Heart left ventricle (tissue), 16 donors: ENCODE results near the gene MSL1. TPM values are rescaled to one million over a fixed set of nuclear protein-coding genes. Genes with fewer than 3 reads are reported as not detected.
A peak's percentile ranks its signal among the peaks of the same experiment; 100 is the strongest.

Experiments used
- ATAC-seq, 4 donors: fragments of 200-7000 bp; cut with Tn5 transposase; one replicate each; pipeline ENCODE4 v1.9.1; 2020 to 2022; ENCODE audit warnings: moderate library complexity in 4 of 4, mild to moderate bottlenecking in 3 of 4, moderate number of reproducible peaks in 1 of 4
- DNase-seq, 5 donors: peaks; one replicate each; pipeline ENCODE4 v3.0.0-alpha.2; 2020
- H3K27ac ChIP-seq, 12 donors: fragments of 200-600 bp; sonication (generic) in 4 of 12; one replicate each; pipeline versions ENCODE4 v1.5.0 to v1.8.0; 2016 to 2022; ENCODE audit warnings: mild to moderate bottlenecking in 2 of 12
- H3K27me3 ChIP-seq, 9 donors: fragments of 200-600 bp; sonication (generic) in 2 of 9; one replicate each; pipeline versions ENCODE4 v1.5.1 to v1.8.0; 2016 to 2022; ENCODE audit warnings: mild to moderate bottlenecking in 3 of 9
- H3K36me3 ChIP-seq, 9 donors: fragments of 200-600 bp; sonication (generic) in 2 of 9; one replicate each; pipeline versions ENCODE4 v1.5.0 to v1.8.0; 2018 to 2022; ENCODE audit warnings: mild to moderate bottlenecking in 2 of 9
- H3K4me1 ChIP-seq, 12 donors: fragments of 200-600 bp; sonication (generic) in 4 of 12; one replicate each; pipeline versions ENCODE4 v1.5.0 to v1.8.0; 2016 to 2022; ENCODE audit warnings: mild to moderate bottlenecking in 3 of 12
- H3K4me3 ChIP-seq, 12 donors: fragments of 200-600 bp; sonication (generic) in 4 of 12; one replicate each; pipeline versions ENCODE4 v1.5.0 to v1.8.0; 2017 to 2022; ENCODE audit warnings: mild to moderate bottlenecking in 9 of 12, moderate library complexity in 4 of 12
- H3K9me3 ChIP-seq, 12 donors: fragments of 200-600 bp; sonication (generic) in 4 of 12; one replicate each; pipeline versions ENCODE4 v1.5.0 to v1.8.0; 2016 to 2022; ENCODE audit warnings: mild to moderate bottlenecking in 1 of 12
- POLR2A ChIP-seq, 2 donors: fragments of 450-650 bp; IDR thresholded peaks; one replicate each; pipeline ENCODE4 v1.6.1; 2017; ENCODE audit warnings: antibody characterized with exemption in 2 of 2, mild to moderate bottlenecking in 2 of 2, moderate library complexity in 2 of 2
- WGBS, 4 donors: extraction: QIAGEN DNeasy Blood & Tissue Kit in 2 of 4; methylation state at CpG; one replicate each; pipeline versions ENCODE4 v1.1.5 to v1.1.7; 2013 to 2018; 5-methylcytosine and 5-hydroxymethylcytosine counted together
- intact Hi-C, 10 donors: fragments of 100-400 bp; cut with DNase I; formaldehyde crosslinking; loops; one replicate each; pipeline versions ENCODE4 v1.11.1 to v1.14.2; 2022
- polyA plus RNA-seq, 2 donors: library from polyadenylated mRNA; stranded (reverse); fragments of 200-250 nt; gene quantifications; one replicate each; pipeline ENCODE4 v1.2.3, GENCODE V29; 2013
- total RNA-seq, 9 donors: library from RNA; depleted of rRNA in 2 of 9; stranded (reverse); fragments of >200 nt in 2 of 9; fragmentation: NEBNext Ultra II Directional in 3 of 9; extraction: Animal tissue kit (Norgen Biotek cat#: 25700) in 3 of 9; gene quantifications; one replicate each; pipeline versions ENCODE4 v1.1.0 to v1.2.4, GENCODE V29; 2016 to 2023
- TF ChIP-seq, protein P1 (sequence below), 12 donors: fragments of 200-600 bp; sonication (generic) in 4 of 12; IDR thresholded peaks; one replicate each; pipeline versions ENCODE4 v1.5.0 to v1.8.0; 2018 to 2022; ENCODE audit warnings: antibody characterized with exemption in 12 of 12, mild to moderate bottlenecking in 5 of 12
- donor health status: ischemic (EF 13 %, LVEDD 7.1; RV severe dilation, severe dysfunction).
- donor health status: healthy with polysubstance abuse.
- donor health status: DM: no; HTN: yes; CAD: no.
- donor health status: DM: no; HTN: no; CAD: no.
- donor health status: ischemic (EF 25% LVEDD 6.9; RV normal size, moderate dysfunction).
- donor health status: ischemic (EF 25% LVEDD 5.7; RV mildly dilated, moderate dysfunction).
- donor health status: healthy.
- donor health status: DM: yes; HTN: yes; CAD: no.
- donor health status: ischemic (EF 35%, LVEDD 5.7; RV mildly dilated, moderate dysfunction).
- donor health status: nonischemic (EF 11% LVEDD 7.7; RV severe dilation, severe dysfunction).
- donor health status: DM: yes; HTN: yes; CAD: no.
- donor health status: PGD.
- donor health status: ischemic (EF 29% LVEDD 5.4; RV normal size, mild dysfunction).
- donor health status: nonischemic (EF 23%, LVEDD 6.1; RV moderate dilation, normal function).

Gene MSL1
- total and polyA plus RNA-seq, 11 donors = 32.0 to 54.7 (median 45.1) TPM

GRCh38 chr17:40108970-40109824 is 12.6 kb upstream of the MSL1 start:
- DNase-seq (peak in 1 of 5 donors; percentile 11), ATAC-seq (no peak)
- H3K4me3 ChIP-seq = peak overlapping the region in 2 of 12 donors; percentile 3 to 32
- H3K36me3 ChIP-seq = no peaks in the 10 kb centered on the region
- H3K9me3 ChIP-seq = no peaks in the 10 kb centered on the region
- H3K27ac ChIP-seq = peak overlapping the region; percentile 46 to 100 (median 95)
- peaks cover 37 to 98% (median 91%) of the 10 kb centered on the region in 12 donors for H3K4me1 ChIP-seq
- TF ChIP-seq, protein P1, sequence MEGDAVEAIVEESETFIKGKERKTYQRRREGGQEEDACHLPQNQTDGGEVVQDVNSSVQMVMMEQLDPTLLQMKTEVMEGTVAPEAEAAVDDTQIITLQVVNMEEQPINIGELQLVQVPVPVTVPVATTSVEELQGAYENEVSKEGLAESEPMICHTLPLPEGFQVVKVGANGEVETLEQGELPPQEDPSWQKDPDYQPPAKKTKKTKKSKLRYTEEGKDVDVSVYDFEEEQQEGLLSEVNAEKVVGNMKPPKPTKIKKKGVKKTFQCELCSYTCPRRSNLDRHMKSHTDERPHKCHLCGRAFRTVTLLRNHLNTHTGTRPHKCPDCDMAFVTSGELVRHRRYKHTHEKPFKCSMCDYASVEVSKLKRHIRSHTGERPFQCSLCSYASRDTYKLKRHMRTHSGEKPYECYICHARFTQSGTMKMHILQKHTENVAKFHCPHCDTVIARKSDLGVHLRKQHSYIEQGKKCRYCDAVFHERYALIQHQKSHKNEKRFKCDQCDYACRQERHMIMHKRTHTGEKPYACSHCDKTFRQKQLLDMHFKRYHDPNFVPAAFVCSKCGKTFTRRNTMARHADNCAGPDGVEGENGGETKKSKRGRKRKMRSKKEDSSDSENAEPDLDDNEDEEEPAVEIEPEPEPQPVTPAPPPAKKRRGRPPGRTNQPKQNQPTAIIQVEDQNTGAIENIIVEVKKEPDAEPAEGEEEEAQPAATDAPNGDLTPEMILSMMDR (IDR thresholded peaks at IDR 0.05) = no peak
- TF ChIP-seq POLR2A (IDR thresholded peaks at IDR 0.05) = no peak
- WGBS, 4 donors = 73 to 86% (median 80%) methylated on average over 9 of the region's 9 CpGs
- intact Hi-C loops = no loop called here
- H3K27me3 ChIP-seq = no peaks in the 10 kb centered on the region

DNA sequence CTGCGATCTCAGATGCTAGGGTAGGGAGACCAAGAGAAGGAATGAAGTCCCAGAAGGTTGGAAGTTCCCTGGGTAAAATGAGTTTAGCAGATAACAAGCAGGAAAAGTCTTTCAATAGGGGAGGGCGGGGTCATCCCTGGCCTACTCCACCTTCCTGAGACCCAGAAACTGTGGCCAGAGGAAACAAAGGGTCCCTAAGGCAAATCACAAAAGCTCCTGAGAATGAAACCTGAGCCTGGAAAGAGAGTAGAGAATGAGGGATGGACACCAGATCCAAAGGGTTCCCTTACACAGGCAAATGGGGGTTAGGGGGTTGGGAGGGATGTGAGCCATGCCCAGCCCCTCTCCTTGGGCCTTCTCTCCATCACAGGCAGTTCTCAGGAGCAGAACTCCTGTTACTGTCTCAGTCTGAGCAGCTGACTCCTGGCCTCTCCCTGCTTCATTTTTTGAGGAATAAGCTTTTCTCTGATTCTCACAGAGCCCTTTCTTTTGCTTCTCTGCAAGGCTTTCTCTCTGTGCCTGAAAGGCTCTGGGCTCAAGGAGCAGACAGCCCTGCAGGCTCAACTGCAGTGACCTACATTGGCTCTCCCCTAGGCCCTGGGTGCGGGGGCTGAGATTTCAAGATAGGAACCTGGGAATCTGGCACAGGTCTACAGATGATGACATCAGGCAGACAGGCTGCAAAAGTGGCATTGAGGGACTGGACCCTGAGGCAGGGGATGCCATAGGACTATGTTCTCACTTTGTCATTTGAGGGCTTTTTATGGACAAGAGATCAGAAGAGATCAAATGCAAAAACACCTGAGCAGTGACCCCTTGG is 11.5 kb upstream of the MSL1 start:
- no peaks in the 10 kb centered on the region for H3K9me3 ChIP-seq
- DNase-seq = peak in 2 of 5 donors; percentile 44 to 62
- ATAC-seq = no peak
- no peak for TF ChIP-seq POLR2A (IDR thresholded peaks at IDR 0.05)
- TF ChIP-seq, protein P1 (IDR thresholded peaks at IDR 0.05) = no peak
- peaks cover 37 to 89% (median 84%) of the 10 kb centered on the region in 12 donors for H3K4me1 ChIP-seq
- no peaks in the 10 kb centered on the region for H3K27me3 ChIP-seq
- intact Hi-C loops = loop anchor here in 7 of 10 donors (2.0 to 10.0 kb wide), 8 partner anchors 23 to 95 kb away; partner anchors contain the start of genes THRA (in 4 of the 7) and CSF3 (in 1 of the 7)
- H3K4me3 ChIP-seq = peak overlapping the region in 6 of 12 donors; percentile 18 to 47 (median 41)
- H3K27ac ChIP-seq = peak overlapping the region; percentile 72 to 100 (median 95)
- WGBS, 4 donors = 41 to 59% (median 51%) methylated on average over 3 of the region's 3 CpGs
- no peaks in the 10 kb centered on the region for H3K36me3 ChIP-seq

GRCh38 chr17:40111221-40112128 is 10.3 kb upstream of the MSL1 start:
- 0 to 1% (median 1%) methylated on average over 12 of the region's 12 CpGs for WGBS, 4 donors
- no peaks in the 10 kb centered on the region for H3K36me3 ChIP-seq
- H3K4me1 ChIP-seq = peaks cover 37 to 77% (median 73%) of the 10 kb centered on the region in 12 donors
- intact Hi-C loops = loop anchor here in 9 of 10 donors (1.0 to 10.0 kb wide), 15 partner anchors 11 to 97 kb away; partner anchors contain the start of genes THRA (in 7 of the 9), CSF3 (in 1 of the 9) and NR1D1 (in 1 of the 9)
- DNase-seq (peak; percentile 92 to 96 (median 95)), ATAC-seq (peak; percentile 65 to 79 (median 74))
- no peaks in the 10 kb centered on the region for H3K9me3 ChIP-seq
- H3K4me3 ChIP-seq = peak overlapping the region in 8 of 12 donors; percentile 1 to 47 (median 34)
- H3K27ac ChIP-seq = peak overlapping the region; percentile 72 to 100 (median 95)
- TF ChIP-seq POLR2A (IDR thresholded peaks at IDR 0.05) = peak in 1 of 2 donors; percentile 30
- TF ChIP-seq, protein P1 (IDR thresholded peaks at IDR 0.05) = peak; percentile 78 to 96 (median 88)
- no peaks in the 10 kb centered on the region for H3K27me3 ChIP-seq
